K562 (cell line): Measurements from ENCODE around the gene GNAQ. TPM values are rescaled to one million over a fixed set of nuclear protein-coding genes. Genes with fewer than 3 reads are reported as not detected.

Experiments
- ATAC-seq: fragments of 200-7000 bp; cut with Tn5 transposase; 3 replicates; pipeline ENCODE4 v1.9.1; 2020; ENCODE audit warnings: moderate library complexity
- BruUV-seq: library from RNA; stranded (reverse); fragments of 400-500 nt; replicated peaks from 2 replicates; lab custom pipeline; 2021; lab: Mats Ljungman, UMichigan
- CTCF ChIA-PET: fragments of 300-600 bp; formaldehyde crosslinking; extraction: SDS; loops from one replicate; lab custom pipeline; 2021; ENCODE audit warnings: low intra/inter-chr PET ratio; lab: Yijun Ruan, JAX
- POLR2A ChIA-PET: fragments of 300-600, 350-650 bp; sonication (Branson Sonifier 250); formaldehyde crosslinking; extraction: SDS; loops from one replicate; lab custom pipeline; 2021; ENCODE audit warnings: antibody characterized with exemption, inconsistent platforms; lab: Yijun Ruan, JAX
- DNase-seq, 4 experiments: peaks; one replicate each; pipeline versions ENCODE4 v3.0.0 to v3.0.0-alpha.2; 2011 to 2018; ENCODE audit warnings: low spot score in 3 of 4, mixed read lengths in 3 of 4; ENCODE audit errors: extremely low read depth in 1 of 4
- FAIRE-seq: peaks from 2 replicates; lab custom pipeline; 2011; peaks lifted over from hg19 to GRCh38; lab: Jason Lieb, UNC
- H2AFZ ChIP-seq: 2 replicates; pipeline ENCODE4 v1.6.0; 2011; ENCODE audit warnings: low read depth, low read length, control low read depth, inconsistent platforms
- H3K27ac ChIP-seq: fragments of 200-600 bp; 3 replicates; pipeline ENCODE4 v1.8.0; 2011; ENCODE audit warnings: low read depth, mild to moderate bottlenecking, control low read depth, inconsistent platforms, low read length, moderate library complexity, mixed read lengths; ENCODE audit errors: extremely low read depth
- H3K27me3 ChIP-seq, 2 experiments: fragments of 300-600 bp in 1 of 2; 2 replicates in 1 of 2; 3 replicates in 1 of 2; pipeline versions ENCODE4 v1.6.0 to v1.8.0; 2011; ENCODE audit warnings: inconsistent platforms in 2 of 2, low read length in 2 of 2, mild to moderate bottlenecking in 1 of 2, mixed read lengths in 1 of 2, moderate library complexity in 1 of 2; ENCODE audit not compliant: control insufficient read depth in 2 of 2, insufficient read depth in 2 of 2
- H3K36me3 ChIP-seq: fragments of 300-600 bp; 3 replicates; pipeline ENCODE4 v1.8.0; 2011; ENCODE audit warnings: mild to moderate bottlenecking, low read length, inconsistent platforms; ENCODE audit not compliant: control insufficient read depth, insufficient read depth
- H3K4me1 ChIP-seq, 2 experiments: fragments of 200-600 bp in 1 of 2; replicated peaks in 1 of 2; 2 replicates in 1 of 2; 3 replicates in 1 of 2; pipeline versions ENCODE4 v1.5.1 to v1.8.0; 2011; ENCODE audit warnings: inconsistent platforms in 2 of 2, low read length in 2 of 2, mild to moderate bottlenecking in 1 of 2, mixed read lengths in 1 of 2, moderate library complexity in 1 of 2; ENCODE audit not compliant: control insufficient read depth in 2 of 2, insufficient read depth in 2 of 2
- H3K4me2 ChIP-seq: 2 replicates; pipeline ENCODE4 v1.6.1; 2011; ENCODE audit warnings: low read length, control low read depth, inconsistent platforms, mixed read lengths; ENCODE audit not compliant: insufficient read depth
- H3K4me3 ChIP-seq: fragments of 200-600 bp; sonication (generic), shearing (Covaris generic); 2 replicates; pipeline ENCODE4 v1.5.1; 2016; ENCODE audit warnings: control low read depth, inconsistent platforms
- H3K79me2 ChIP-seq: fragments of 200-600 bp; 3 replicates; pipeline ENCODE4 v1.8.0; 2011; ENCODE audit warnings: low read length, inconsistent platforms; ENCODE audit not compliant: control insufficient read depth, insufficient read depth
- H3K9ac ChIP-seq, 2 experiments: 2 replicates each; pipeline versions ENCODE4 v1.6.0 to v1.6.1; 2011; ENCODE audit warnings: low read depth in 2 of 2, low read length in 2 of 2, control low read depth in 1 of 2, inconsistent platforms in 1 of 2, mild to moderate bottlenecking in 1 of 2, mixed read lengths in 1 of 2; ENCODE audit not compliant: insufficient read depth in 1 of 2
- H3K9me1 ChIP-seq: one replicate; pipeline ENCODE4 v1.6.0; 2011; ENCODE audit warnings: inconsistent platforms, mild to moderate bottlenecking, low read length, moderate library complexity; ENCODE audit not compliant: control insufficient read depth, insufficient read depth
- H3K9me3 ChIP-seq: replicated peaks from 2 replicates; pipeline ENCODE4 v1.5.1; 2011; ENCODE audit warnings: low read depth, low read length, inconsistent platforms; ENCODE audit not compliant: control insufficient read depth, insufficient read depth
- H4K20me1 ChIP-seq: replicated peaks from 2 replicates; pipeline ENCODE4 v1.6.1; 2011; ENCODE audit warnings: low read length, inconsistent platforms, mixed read lengths; ENCODE audit not compliant: control insufficient read depth, insufficient read depth
- CTCF ChIP-seq, 3 experiments: IDR thresholded peaks in 2 of 3; conservative IDR thresholded peaks in 1 of 3; 2 replicates each; pipeline ENCODE4 v1.5.1; 2011 to 2012; ENCODE audit warnings: low read length in 3 of 3, mild to moderate bottlenecking in 3 of 3, control low read depth in 2 of 3, improper control_type of control experiment in 1 of 3, inconsistent platforms in 1 of 3, low read depth in 1 of 3, mixed read lengths in 1 of 3, moderate library complexity in 1 of 3; ENCODE audit not compliant: insufficient read depth in 2 of 3
- MAFK ChIP-seq: IDR thresholded peaks from 2 replicates; pipeline ENCODE4 v1.6.1; 2011; ENCODE audit warnings: low read length, improper control_type of control experiment
- RAD21 ChIP-seq, 2 experiments: fragments of 250-450 bp in 1 of 2; fragments of 450-650 bp in 1 of 2; sonication (Bioruptor Pico) in 1 of 2; formaldehyde crosslinking in 1 of 2; IDR thresholded peaks in 1 of 2; conservative IDR thresholded peaks in 1 of 2; 2 replicates each; pipeline versions ENCODE4 v1.4.0 to v1.8.0; 2020 to 2022; ENCODE audit warnings: mild to moderate bottlenecking in 2 of 2, moderate library complexity in 1 of 2
- ZNF133 ChIP-seq: fragments of 250-450 bp; sonication (Bioruptor Pico); IDR thresholded peaks from 2 replicates; pipeline ENCODE4 v1.4.0; 2020; ENCODE audit warnings: mild to moderate bottlenecking
- WGBS: fragments of 100-300 bp; shearing (Covaris generic); methylation state at CpG from one replicate; pipeline ENCODE4 v1.1.6; 2016; ENCODE audit warnings: low coverage, mixed read lengths; ENCODE audit not compliant: insufficient coverage; ENCODE audit errors: missing lambda C conversion rate; 5-methylcytosine and 5-hydroxymethylcytosine counted together
- in situ Hi-C: fragments of 300-500 bp; cut with MboI; formaldehyde crosslinking; loops from 4 replicates; pipeline ENCODE4 v1.15.0; 2018; ENCODE audit warnings: inconsistent platforms, mixed read lengths
- intact Hi-C: fragments of 100-400 bp; cut with micrococcal nuclease; formaldehyde crosslinking; loops from 2 replicates; pipeline ENCODE4 v1.14.2; 2022
- polyA plus RNA-seq, 8 experiments: library from polyadenylated mRNA; depleted of rRNA in 4 of 8; stranded (reverse) in 5 of 8; unstranded in 3 of 8; fragments of >200 nt; fragmentation: Nextera tagmentation in 2 of 8; fragmentation: Illumina TruSeq in 1 of 8; extraction: Ambion mirVana in 2 of 8; extraction: Trizol in 1 of 8; gene quantifications; 2 replicates each; pipeline versions ENCODE4 v1.2.1 to v1.2.3, GENCODE V29; 2011 to 2014; ENCODE audit warnings: inconsistent platforms in 1 of 8, missing spikeins in 1 of 8
- total RNA-seq, 7 experiments: library from RNA; depleted of rRNA in 6 of 7; stranded (reverse); fragments of >200 nt in 6 of 7; fragmentation: Illumina TruSeq in 2 of 7; extraction: Trizol in 2 of 7; gene quantifications; 2 replicates each; pipeline versions ENCODE4 v1.2.1 to v1.2.3, GENCODE V29; 2011 to 2021; ENCODE audit warnings: low replicate concordance in 1 of 7

The GNAQ gene
- total and polyA plus RNA-seq, 9 of the 15 experiments (the other 6 are each of a cell fraction or from before 2014, with no cell fraction given): 4.8 to 27.9 (median 17.5) TPM

GRCh38 chr9:77841739-77842386 is 189.7 kb downstream of the GNAQ start:
- H3K4me2 ChIP-seq: no peak overlapping the region
- no peaks in the 10 kb centered on the region for H4K20me1 ChIP-seq
- H3K9ac ChIP-seq: no peak overlapping the region
- peaks cover 0 to 10% of the 10 kb centered on the region in 2 experiments; a peak in 3 of 5 replicates for H3K4me1 ChIP-seq
- POLR2A ChIA-PET: interaction anchor here (0.8 kb wide), 1 partner anchor 9 kb away, joined by 4 read pairs; no protein-coding TSS in a partner anchor
- no peaks in the 10 kb centered on the region for H3K9me3 ChIP-seq
- intact Hi-C loops (no loop called here), in situ Hi-C loops (no loop called here)
- ATAC-seq (peak; percentile 51), FAIRE-seq (peak; percentile 37), DNase-seq (no peak)
- WGBS: 76% methylated on average over 3 of the region's 3 CpGs
- TF ChIP-seq MAFK (no peak), CTCF (IDR thresholded peaks at IDR 0.05 in 2 of 3, conservative IDR thresholded peaks at IDR 0.05 in 1 of 3; ENCODE audit: insufficient read depth in 2 of 3, low read depth in 1 of 3, low read length in 3 of 3) (peak in 2 of 3 experiments; percentile 12 to 28; a peak in 1 of 6 replicates), RAD21 (CRISPR knock-in tag; conservative IDR thresholded peaks at IDR 0.05 in 1 of 2, IDR thresholded peaks at IDR 0.05 in 1 of 2) (peak in 1 of 2 experiments; percentile 46; a peak in 2 of 4 replicates), ZNF133 (CRISPR knock-in tag) (no peak)
- H3K9me1 ChIP-seq: no peaks in the 10 kb centered on the region
- H3K79me2 ChIP-seq: peaks cover 25% of the 10 kb centered on the region
- H2AFZ ChIP-seq: no peak overlapping the region
- BruUV-seq: no TSS peak
- no peak overlapping the region for H3K27ac ChIP-seq
- H3K4me3 ChIP-seq: no peak overlapping the region
- H3K36me3 ChIP-seq: no peaks in the 10 kb centered on the region
- CTCF ChIA-PET: no interaction called here
- H3K27me3 ChIP-seq: no peaks in the 10 kb centered on the region
